ENCODE measurements around the gene BASP1.
"Not testable (repeated sequence)": the region's sequence is repeated elsewhere in the genome, so short reads cannot be mapped to it uniquely, and the experiment has no call there.

BASP1 gene

GRCh38 chr5:17294639-17295311 is 77.3 kb downstream of the BASP1 start:
- no peak for DNase-seq

- DNase-seq = no peak
These were observed 78.2 kb downstream of the BASP1 start for GRCh38 chr5:17295671-17296070.

- no peak for DNase-seq
These were observed 84.7 kb downstream of the BASP1 start for GRCh38 chr5:17302106-17302505.

GRCh38 chr5:17302604-17303003 is 85.2 kb downstream of the BASP1 start:
- no peak for DNase-seq

- no peak for DNase-seq
These were observed 86.9 kb downstream of the BASP1 start for GRCh38 chr5:17304282-17304681.

GRCh38 chr5:17305017-17305416 is 87.6 kb downstream of the BASP1 start:
- DNase-seq = no peak

- no peak for DNase-seq
These were observed 88.7 kb downstream of the BASP1 start for GRCh38 chr5:17305964-17306725.

- no peak for DNase-seq
These were observed 89.3 kb downstream of the BASP1 start for GRCh38 chr5:17306726-17307091.

- not testable (repeated sequence) for DNase-seq
These were observed 90.0 kb downstream of the BASP1 start for GRCh38 chr5:17307440-17307839.

- DNase-seq = no peak
These were observed 91.1 kb downstream of the BASP1 start for GRCh38 chr5:17308326-17309065.

GRCh38 chr5:17309462-17309861 is 92.0 kb downstream of the BASP1 start:
- DNase-seq = no peak

- DNase-seq = not testable (repeated sequence)
These were observed 93.1 kb downstream of the BASP1 start for GRCh38 chr5:17310502-17310901.

- not testable (repeated sequence) for DNase-seq
These were observed 94.4 kb downstream of the BASP1 start for GRCh38 chr5:17311811-17312210.

- no peak for DNase-seq
These were observed 94.9 kb downstream of the BASP1 start for GRCh38 chr5:17312358-17312757.

GRCh38 chr5:17314907-17315471 is 97.6 kb downstream of the BASP1 start:
- DNase-seq = no peak

GRCh38 chr5:17315710-17316221 is 98.3 kb downstream of the BASP1 start:
- no peak for DNase-seq

GRCh38 chr5:17316970-17317459 is 99.6 kb downstream of the BASP1 start:
- DNase-seq = no peak

- no peak for DNase-seq
These were observed 100.0 kb downstream of the BASP1 start for GRCh38 chr5:17317473-17317872.

GRCh38 chr5:17319095-17319494 is 101.7 kb downstream of the BASP1 start:
- not testable (repeated sequence) for DNase-seq

- DNase-seq = no peak
These were observed 108.6 kb downstream of the BASP1 start for GRCh38 chr5:17325770-17326599.
